GM19467 (cell line): ENCODE measurements around the gene SYNPR.

Source experiments
- ATAC-seq: cut with Tn5 transposase; IDR thresholded peaks from one replicate; pipeline ENCODE4 v1.9.1; 2021; ENCODE audit warnings: mild to moderate bottlenecking, moderate library complexity; ENCODE audit not compliant: unreplicated experiment

The SYNPR gene

DNA sequence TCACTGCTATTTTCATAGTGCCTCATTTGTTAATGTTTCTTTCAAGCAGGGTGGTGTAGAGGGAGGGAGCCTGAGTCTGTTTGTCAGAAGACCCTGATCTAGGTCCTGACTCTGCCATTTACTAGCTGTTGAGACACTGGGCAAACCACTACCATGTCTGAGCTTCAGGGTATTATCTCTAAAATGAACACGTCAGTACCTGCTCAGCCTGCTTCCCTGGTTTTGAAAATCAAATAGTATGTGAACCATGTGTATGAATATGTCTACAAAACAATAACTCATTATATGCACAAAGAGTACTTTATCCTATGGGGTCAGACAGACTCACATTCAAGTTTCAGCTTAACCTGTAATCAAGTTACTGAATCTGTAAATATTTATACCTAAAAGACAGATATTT is 25.1 kb downstream of the SYNPR start:
- ATAC-seq = no peak

DNA sequence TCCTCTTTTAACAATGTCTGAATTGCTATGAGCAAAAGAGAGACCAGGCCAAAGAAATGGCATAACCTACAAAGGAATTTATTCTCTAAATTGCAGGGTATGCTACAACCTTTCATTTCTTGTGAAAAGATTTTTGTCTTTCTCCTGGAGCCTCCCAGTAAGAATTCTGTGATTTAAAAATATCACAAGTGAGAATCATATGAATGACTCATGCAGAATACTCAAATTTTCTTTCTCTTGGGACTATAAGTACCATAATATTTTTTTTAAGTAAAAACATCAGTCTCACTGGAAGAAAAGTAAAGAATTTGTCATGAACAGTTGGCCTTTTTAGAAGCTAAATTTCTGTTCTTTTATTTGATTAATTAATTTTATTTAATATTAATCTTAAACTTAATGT is 26.3 kb downstream of the SYNPR start:
- ATAC-seq = no peak

DNA sequence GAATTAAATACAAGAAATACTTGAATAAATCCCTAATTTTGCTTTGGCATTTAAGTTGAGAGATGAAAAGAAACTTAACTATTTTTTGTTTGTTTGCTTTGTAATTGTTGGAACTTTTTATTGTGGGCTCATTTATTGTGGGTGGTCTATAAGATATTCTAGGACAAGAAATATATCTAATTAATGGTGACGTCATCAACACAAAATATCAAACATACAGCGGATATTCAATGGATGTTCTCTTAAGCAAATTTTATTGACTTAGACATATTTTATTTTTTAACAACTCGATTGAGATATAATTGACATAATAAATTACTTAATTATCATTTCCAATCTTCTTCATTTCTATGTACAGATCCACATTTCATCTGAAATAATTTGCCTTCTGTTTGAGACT is 30.0 kb downstream of the SYNPR start:
- no peak for ATAC-seq

DNA sequence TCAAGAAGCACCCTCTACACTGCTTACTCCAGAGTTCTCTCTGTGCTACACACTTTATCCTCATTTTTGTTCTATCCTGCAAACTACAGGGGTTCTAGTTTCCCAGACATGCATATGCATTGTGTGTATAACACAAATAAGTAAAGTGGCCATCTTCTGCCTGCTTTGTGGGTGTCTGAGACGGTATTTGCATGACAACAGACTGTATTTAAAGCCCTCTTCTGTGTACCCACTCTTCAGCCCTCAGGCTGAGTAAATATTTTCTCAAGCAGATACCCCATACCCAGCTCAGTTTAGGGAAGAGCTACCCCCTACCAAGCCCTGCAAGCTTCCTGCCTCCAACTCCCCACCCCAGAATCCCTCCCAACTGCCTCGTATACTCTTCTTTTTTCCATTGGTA is 31.7 kb downstream of the SYNPR start:
- ATAC-seq = no peak

DNA sequence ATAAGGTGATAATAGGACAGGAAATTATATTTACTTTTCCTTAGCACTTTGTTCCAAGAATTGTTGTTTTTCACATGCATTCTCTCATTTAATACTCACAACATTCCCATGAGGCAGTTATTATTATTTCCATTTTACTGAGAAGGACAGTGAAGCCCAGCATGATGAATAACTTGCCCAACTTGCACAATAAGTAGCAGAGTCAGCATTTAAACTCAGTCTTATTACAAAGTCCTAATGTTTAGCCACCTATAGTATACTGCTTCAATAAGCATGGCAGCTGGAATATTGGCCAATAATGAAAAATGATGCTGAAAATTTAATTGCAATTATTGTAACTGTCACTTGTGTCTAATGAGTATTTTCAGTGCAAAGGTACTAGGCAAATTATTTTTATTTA is 45.7 kb downstream of the SYNPR start:
- no peak for ATAC-seq

DNA sequence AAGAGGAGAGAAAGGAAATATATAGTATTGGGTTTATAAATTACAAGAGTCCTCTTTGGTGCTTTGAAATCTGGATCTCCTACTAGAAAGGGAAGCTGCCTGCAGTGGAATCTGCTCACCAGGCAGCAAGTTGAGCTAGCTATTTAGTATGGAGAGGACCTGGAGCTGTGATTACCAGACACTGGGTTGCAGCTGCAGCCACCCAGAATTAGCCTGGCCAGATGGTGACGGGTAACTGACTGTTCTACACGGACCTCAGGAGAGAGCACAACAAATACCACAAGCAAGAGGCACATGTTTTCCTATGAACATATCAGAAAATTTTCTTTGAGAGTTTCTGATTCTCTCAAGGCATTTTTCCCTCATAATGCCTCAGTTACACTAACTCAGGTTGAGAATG is 46.5 kb downstream of the SYNPR start:
- ATAC-seq = no peak

DNA sequence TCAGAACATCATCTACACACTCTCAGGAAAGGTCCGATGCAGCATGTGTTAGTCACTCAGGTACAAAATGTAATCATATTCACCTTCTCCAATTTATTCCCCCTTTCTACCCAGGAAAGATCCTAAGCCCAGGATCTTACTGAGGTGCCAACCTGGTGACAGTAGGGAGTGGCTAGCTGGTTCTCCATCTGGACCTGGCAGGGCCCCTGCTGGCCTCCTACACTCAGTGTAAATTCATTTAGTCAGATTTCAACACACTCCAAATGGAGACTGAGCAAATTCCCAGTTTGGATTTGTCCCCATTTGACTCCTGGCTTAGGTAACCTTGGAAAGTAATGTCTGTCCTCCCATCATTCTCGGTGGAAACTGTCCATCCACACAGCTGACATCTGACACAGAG is 47.3 kb downstream of the SYNPR start:
- ATAC-seq = no peak

DNA sequence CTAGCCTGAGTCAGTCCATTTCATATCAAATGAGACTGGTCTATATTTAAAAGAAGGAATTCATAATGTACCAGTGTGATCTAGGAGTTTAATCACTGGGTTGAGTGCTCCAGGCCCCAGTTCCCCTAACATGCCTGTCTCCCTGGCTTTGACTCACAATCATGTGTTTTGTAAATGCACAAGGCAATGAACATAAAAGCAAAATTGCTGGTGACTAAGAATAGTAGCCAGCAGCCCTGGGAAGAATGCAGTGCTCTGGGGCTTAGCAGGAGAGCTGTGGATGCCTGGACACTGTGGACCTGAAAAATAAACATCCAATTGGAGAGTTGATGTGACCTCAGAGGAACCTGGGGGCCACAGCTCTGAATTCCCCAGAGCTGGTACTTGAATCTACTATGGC is 50.3 kb downstream of the SYNPR start:
- no peak for ATAC-seq

DNA sequence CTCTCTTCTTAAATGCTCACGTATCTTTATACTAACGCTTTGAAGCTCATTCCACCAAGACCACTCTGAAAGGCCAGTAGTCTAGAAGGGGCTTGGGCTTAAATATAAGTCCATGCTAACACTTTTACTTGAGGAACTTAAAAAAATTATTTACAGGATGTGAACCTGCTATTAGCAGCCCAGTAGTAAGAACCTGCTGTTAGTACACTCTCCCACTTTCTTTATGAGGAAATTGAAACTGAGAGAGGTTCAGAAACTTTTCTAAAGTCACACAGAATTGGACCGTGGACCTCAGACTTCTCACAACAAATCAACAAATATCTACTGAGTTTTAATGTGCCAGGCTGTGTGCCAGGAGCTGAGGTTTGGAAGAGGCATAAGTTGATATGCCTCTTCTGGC is 53.4 kb downstream of the SYNPR start:
- ATAC-seq = no peak

DNA sequence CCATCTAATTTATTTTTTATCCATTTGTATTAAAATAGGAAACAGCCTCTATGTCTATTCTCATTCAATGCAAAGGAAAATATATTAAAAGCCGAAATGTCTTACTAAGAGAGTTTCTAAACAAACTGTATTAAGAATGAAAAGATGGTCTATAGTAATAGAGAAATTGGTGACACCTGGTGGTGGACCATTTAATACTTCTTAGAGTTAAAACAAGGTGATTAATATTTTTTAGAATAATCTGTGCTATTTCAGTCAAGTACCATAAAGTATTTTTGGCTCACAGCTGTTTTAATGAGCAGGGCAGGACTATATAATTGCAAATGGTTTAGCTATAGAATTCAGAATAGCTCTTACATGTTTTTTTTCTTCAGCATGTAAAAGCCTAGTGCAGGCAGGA is 55.7 kb downstream of the SYNPR start:
- no peak for ATAC-seq

DNA sequence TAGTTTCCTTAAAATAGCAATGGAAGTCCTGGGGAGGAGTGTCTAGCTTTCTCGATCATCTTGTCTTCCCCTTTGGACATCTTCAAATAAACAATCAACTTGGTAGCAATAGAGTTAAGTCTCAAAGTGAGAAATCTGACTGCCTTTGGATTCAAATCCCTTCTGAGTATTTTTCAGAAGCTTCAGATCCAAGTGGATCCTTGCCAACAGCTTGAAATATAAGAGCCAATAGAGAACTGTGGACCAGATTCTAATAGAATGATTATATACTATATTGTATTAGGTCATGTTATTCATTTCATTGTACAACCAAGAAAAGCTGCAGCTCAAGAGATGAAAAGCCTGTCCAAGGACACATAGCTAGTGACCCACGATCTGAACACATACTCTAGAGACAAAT is 60.2 kb downstream of the SYNPR start:
- ATAC-seq = no peak

DNA sequence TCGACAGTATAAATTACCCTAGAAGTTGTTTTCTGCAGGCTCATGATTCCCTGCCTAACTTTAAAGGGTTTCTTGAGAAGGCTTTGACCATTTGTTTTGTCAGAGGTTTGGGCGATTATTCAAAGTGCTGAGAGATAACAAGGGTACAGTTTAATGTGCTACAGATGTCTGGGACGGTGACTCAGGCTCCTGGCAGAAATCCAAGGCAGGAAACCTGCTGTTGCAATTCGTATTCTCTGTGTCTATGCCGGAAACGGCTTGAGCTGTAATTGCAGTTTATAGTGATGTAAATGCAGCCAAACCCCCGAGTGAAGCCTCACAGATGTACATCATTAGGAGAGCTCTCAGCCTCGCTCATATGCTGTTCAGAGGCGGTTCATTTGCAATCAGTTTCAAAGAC is 65.6 kb downstream of the SYNPR start:
- no peak for ATAC-seq

DNA sequence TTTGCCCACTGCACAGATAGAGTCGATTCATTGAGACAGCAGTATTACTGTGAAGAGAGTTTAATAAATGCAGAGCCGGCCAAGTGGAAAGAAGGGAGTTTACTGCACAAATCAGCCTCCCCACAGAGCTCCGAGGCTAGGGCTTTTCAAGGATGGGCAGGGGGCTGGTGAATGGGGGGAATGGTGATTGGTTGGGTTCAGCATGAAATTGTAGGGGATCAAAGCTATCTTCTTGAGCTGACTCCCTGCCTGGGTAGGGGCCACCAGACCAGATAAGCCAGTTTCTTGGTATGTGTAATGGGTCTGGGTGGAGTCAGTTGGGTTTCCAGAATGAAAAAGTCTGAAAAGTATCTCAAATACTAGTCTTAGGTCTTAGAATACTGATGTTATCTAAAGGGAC is 66.6 kb downstream of the SYNPR start:
- ATAC-seq = no peak

DNA sequence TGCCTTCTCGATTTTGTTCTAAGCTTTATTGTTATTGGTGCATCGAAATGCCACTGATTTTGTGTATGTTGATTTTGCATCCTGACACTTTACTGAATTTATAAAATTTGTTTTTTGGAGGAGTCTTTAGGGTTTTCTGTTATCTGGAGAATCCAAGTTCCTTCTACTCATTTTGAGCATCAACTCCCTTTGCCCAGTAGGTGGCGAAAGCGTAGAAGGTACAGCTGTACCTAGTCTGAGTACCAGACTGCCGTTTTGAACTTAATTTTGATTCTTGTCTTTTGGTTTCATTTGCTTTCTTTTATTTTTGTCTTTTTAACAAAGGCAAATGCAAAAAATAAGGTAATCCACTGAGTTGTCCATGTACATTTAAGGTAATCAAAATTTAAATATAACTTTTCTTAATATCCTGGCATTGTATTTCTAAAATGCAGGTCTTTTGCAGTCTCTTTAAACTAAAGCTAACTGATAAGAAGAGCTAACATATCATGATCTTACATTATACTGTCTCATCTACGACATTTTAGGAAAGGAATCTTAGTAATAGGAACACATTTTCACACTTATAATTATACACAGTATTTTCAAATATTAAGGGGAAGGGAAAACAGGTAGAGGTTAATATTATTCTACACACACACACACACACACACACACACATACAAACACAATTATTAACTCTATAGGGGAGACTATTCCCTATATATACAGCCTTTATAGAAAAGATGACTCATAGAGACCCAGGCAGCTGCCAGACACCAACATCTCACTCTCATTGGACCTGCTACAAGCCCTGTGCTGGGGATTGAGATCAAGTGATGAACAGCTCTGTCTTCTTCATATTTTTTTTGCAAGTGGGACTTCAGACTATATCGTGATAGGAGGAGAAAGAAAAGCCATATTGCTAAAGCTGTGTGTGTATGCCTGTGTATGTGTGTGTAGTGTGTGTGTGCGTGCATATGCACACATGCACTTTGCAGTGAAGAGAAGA is 71.8 kb downstream of the SYNPR start:
- ATAC-seq = peak; percentile 76

DNA sequence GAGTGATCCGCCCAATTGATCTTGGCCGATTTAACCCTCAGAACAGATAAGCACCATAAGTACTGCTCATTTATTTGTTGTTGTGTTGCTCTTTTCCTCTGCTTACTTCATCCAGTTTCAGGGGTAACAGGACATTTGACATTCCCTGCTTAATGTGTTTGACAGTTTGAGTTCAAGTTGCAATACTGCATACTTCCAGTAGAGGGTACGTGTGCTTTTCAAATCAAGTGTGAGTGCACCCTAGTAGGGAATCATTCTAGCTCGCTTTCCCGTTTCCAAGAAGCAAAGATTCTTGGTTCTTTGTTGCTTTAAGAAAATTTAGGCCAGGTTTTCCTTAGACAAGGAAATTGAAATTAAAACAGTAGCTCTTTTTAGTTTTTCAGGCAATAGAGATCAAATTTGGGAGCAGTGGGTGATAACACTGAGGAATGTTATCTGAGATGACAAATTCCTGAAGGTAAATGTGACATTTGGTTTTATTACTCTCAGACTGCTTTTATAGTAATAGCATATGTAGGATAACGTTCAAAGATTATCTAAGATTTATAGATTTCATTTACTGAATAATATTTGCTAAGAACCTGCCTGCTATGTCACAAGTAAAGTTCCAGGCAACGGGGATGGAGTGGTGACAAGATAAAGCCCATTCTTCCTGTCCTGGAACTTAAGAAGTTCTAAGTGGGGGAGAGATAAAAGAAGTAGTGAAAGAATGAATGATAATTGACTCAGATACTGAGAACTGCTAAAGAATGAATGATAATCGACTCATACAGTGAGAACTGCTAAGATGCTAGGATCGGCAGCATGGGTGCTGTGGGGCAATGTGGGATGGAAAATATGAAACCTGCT is 73.3 kb downstream of the SYNPR start:
- ATAC-seq = no peak

DNA sequence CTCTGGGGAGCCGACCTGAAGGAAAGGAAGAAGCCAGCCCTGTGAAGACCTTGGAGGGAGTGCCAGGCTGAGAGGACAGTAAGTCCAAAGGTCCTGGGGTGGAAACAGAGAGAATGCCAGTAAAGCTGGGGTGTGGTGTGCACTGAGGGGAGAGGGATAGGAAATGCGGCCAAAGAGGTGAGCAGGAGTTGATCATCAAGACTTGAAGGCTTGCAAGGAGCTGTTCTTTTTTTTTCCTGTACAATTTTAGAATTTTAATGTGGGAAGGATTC is 73.8 kb downstream of the SYNPR start:
- no peak for ATAC-seq

DNA sequence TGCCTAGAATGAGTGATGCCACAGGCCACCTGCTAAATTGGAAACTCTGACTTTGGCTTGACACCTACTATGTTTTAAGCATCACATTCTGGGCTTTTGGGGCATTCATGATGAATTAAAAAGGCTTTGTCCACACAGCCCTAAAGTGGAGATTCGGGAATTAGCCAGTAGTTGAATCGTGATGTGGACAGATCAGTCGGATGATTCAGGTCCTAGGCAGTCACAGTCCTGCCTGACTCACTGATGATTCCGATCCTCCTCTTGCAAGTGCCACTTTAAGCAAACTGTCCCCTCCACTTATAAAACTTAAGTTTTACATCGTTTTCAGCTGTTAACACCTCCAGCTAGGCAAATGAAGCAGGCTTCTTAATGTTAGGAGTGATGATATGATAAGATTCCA is 75.3 kb downstream of the SYNPR start:
- no peak for ATAC-seq

DNA sequence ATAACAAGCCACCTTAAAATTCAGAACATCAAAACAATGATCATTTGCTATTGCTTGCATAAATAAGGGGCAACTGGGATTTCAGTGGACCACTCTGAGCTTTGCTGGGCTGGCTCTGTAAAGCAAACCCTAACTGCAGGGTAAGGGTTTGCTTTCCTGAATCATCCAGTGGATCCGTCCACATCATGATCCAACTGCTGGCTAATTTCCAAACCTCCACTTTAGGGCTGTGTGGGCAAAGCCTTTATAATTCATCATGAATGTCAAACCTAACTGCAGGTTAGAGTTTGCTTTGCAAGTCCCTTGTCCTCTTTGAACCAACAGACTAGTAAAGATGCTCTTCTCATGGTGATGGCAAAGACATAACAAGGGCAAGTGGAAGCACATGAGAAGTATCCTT is 76.1 kb downstream of the SYNPR start:
- ATAC-seq = no peak

DNA sequence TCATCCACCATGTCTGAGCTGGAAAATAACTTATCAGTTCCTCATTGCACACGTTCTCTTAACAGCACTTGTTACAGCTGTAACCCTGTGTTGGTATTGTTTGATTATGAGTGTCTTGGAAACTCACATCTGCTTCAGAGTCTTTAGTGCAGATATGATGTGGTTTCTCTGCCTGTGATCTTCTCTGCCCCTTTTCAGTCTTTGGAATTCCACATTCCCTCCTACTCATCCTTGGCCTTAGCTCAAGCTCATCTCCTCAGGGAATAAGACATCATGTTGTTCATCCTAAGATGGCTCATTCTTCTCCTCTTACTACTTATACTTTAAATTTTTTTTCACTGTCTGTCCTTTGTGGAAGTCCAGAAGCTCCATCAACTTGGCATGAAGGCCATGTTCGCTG is 77.7 kb downstream of the SYNPR start:
- no peak for ATAC-seq

DNA sequence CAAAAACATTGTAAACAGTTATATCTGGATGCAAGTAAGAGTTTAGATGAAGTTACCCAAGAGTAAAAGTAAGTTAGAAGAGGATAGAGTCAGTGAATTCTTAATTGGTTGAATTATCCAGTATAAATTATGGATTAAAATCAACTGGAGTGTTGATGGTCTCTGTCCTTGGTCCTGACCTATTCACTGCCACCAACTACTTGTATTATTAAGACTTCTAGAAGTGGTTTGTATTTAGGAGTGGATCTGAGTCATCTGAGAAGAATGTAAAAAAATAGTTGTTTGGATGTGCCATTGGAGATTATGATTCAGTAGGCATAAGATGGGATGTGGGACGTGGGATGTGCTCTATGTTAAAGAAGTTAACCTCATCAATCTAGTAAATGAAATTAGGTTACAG is 86.4 kb downstream of the SYNPR start:
- no peak for ATAC-seq

DNA sequence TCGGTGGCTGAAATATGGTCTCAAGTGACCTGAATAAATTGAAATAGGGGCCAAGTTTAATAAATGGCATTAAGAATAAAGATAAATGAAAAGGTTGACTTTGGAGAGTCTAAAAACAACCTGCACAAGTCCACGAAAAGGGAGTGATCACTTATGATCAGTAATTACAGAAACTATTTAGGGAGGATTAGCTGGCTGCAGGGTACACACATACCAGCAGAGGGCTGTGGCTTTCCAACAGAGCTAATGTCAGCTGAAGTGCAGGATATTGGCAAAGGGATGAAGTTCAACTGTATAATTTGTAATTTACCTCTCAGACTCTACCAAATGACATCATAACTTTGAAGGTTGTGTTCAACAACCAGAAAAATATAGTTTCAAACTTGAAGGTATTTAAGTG is 86.8 kb downstream of the SYNPR start:
- no peak for ATAC-seq

DNA sequence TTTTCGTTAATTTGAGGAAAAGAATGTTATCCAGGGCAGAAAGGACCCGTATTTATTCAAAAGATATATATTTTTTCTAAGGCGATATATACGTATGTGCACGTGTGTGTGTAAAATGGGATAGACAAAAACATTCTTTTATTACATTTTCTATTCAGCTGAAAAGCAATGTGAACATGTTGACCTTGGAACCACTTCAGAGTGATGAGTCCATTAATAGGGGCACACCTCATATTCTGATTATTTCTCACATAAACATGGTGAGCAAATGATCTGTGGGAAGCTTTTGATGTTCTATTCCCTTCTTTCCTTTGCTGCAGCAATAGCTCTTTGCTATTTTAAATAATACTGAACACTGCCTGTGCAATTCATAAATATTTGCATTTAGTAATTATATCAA is 87.6 kb downstream of the SYNPR start:
- no peak for ATAC-seq
